ENCODE results near the gene TXNRD3.

DNA sequence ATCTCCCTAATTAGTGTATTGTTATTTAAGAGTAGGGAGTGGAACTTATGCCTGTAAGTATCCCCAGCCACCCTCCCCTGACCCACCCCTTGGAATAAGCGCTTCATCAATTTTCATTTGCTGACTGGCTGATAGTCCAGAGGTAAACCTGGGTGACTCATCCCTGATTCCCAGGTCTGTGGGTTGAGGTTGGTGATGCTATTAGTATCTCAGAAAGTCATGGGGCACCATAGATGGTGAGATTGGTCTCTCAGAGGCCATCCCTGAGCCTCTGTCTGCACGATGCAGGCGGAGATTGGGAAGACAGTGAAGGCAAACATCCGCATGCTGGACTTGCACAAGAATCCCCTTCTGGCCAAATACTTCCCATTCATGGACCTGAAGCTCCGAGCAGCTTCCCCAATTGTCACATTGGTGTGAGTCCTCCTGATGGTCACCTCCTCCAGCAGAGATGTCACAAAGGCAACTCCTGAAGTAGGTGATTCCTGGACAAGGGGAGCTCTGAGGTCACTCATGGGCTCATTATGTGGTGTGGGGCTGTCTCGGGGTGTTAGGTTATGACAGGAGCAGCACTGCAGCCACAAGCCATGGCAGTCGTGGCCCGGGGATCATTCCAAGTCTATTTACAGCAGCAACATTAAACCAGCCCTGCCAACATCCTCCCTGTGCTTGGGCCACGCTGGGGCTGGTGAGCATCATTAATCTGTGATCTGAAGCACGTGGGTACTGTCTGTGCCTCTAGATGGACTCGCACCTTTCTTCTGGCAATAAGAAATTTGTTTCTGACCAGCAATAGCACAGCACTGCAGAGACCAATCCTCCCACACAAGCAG is 6.8 kb upstream of the TXNRD3 start:
- TF ChIP-seq, protein P1, sequence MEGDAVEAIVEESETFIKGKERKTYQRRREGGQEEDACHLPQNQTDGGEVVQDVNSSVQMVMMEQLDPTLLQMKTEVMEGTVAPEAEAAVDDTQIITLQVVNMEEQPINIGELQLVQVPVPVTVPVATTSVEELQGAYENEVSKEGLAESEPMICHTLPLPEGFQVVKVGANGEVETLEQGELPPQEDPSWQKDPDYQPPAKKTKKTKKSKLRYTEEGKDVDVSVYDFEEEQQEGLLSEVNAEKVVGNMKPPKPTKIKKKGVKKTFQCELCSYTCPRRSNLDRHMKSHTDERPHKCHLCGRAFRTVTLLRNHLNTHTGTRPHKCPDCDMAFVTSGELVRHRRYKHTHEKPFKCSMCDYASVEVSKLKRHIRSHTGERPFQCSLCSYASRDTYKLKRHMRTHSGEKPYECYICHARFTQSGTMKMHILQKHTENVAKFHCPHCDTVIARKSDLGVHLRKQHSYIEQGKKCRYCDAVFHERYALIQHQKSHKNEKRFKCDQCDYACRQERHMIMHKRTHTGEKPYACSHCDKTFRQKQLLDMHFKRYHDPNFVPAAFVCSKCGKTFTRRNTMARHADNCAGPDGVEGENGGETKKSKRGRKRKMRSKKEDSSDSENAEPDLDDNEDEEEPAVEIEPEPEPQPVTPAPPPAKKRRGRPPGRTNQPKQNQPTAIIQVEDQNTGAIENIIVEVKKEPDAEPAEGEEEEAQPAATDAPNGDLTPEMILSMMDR (conservative IDR thresholded peaks at IDR 0.05; ENCODE audit: low read depth, low read length) = no peak
- TF ChIP-seq CHD1 (IDR thresholded peaks at IDR 0.05; ENCODE audit: low read depth, low read length) (no peak), POLR2A (IDR thresholded peaks at IDR 0.05; ENCODE audit: low read depth, low read length) (no peak)
